NOMO-1 treated with dmso at 0.1 percent for 144 hours (cell line): Measurements from ENCODE around the gene CHSY1.
"Not testable (repeated sequence)": the region's sequence is repeated elsewhere in the genome, so short reads cannot be mapped to it uniquely, and the experiment has no call there.

Source experiments
- DNase-seq: peaks from one replicate; lab custom pipeline; 2025; ENCODE audit not compliant: unreplicated experiment; lab: John Stamatoyannopoulos, UW

CHSY1 gene

GRCh38 chr15:101138086-101138660 lies 113.7 kb downstream of the CHSY1 start:
- DNase-seq = no peak

GRCh38 chr15:101137312-101137940 lies 114.4 kb downstream of the CHSY1 start:
- DNase-seq = peak; percentile 59

GRCh38 chr15:101136381-101137268 lies 115.2 kb downstream of the CHSY1 start:
- no peak for DNase-seq

- no peak for DNase-seq
These were observed 116.2 kb downstream of the CHSY1 start for GRCh38 chr15:101135532-101136166.

GRCh38 chr15:101134780-101135179 lies 117.1 kb downstream of the CHSY1 start:
- DNase-seq = no peak

GRCh38 chr15:101133751-101134261 lies 118.0 kb downstream of the CHSY1 start:
- no peak for DNase-seq

- DNase-seq = no peak
These were observed 118.7 kb downstream of the CHSY1 start for GRCh38 chr15:101133181-101133460.

- DNase-seq = no peak
These were observed 119.3 kb downstream of the CHSY1 start for GRCh38 chr15:101132390-101133180.

- no peak for DNase-seq
These were observed 120.1 kb downstream of the CHSY1 start for GRCh38 chr15:101131489-101132389.

- DNase-seq = no peak
These were observed 121.9 kb downstream of the CHSY1 start for GRCh38 chr15:101129851-101130380.

GRCh38 chr15:101128221-101129015 lies 123.4 kb downstream of the CHSY1 start:
- DNase-seq = no peak

GRCh38 chr15:101127506-101128076 lies 124.3 kb downstream of the CHSY1 start:
- peak; percentile 58 for DNase-seq

- peak; percentile 54 for DNase-seq
These were observed 125.0 kb downstream of the CHSY1 start for GRCh38 chr15:101126618-101127505.

- DNase-seq = not testable (repeated sequence)
These were observed 125.9 kb downstream of the CHSY1 start for GRCh38 chr15:101125881-101126428.
